Neutrophil (primary cell): ENCODE results near the gene APOBEC4.

Experiments used
- H3K27ac ChIP-seq: fragments of 200-600 bp; sonication (generic); 2 replicates; pipeline ENCODE4 v1.5.1; 2016; ENCODE audit warnings: mild to moderate bottlenecking, moderate library complexity
- H3K27me3 ChIP-seq: fragments of 200-600 bp; sonication (generic); 2 replicates; pipeline ENCODE4 v1.6.0; 2016; ENCODE audit warnings: mild to moderate bottlenecking
- H3K36me3 ChIP-seq: fragments of 200-600 bp; sonication (generic); 2 replicates; pipeline ENCODE4 v1.5.1; 2017
- H3K4me1 ChIP-seq, 2 experiments: fragments of 200-600 bp in 1 of 2; sonication (generic) in 1 of 2; 1 replicate in 1 of 2; 2 replicates in 1 of 2; pipeline versions ENCODE4 v1.5.1 to v1.6.1; 2013 to 2016; ENCODE audit warnings: low read depth in 1 of 2, low read length in 1 of 2, mild to moderate bottlenecking in 1 of 2, moderate library complexity in 1 of 2; ENCODE audit not compliant: control insufficient read depth in 1 of 2, insufficient read depth in 1 of 2
- H3K4me3 ChIP-seq, 2 experiments: fragments of 200-600 bp in 1 of 2; sonication (generic) in 1 of 2; 1 replicate in 1 of 2; 2 replicates in 1 of 2; pipeline ENCODE4 v1.5.1; 2013 to 2016; ENCODE audit warnings: low read depth in 1 of 2, low read length in 1 of 2, mild to moderate bottlenecking in 1 of 2, moderate library complexity in 1 of 2
- H3K9me3 ChIP-seq: fragments of 200-600 bp; sonication (generic); 2 replicates; pipeline ENCODE4 v1.5.1; 2016
- CTCF ChIP-seq: fragments of 200-600 bp; sonication (generic); IDR thresholded peaks from 2 replicates; pipeline ENCODE4 v1.5.1; 2016; ENCODE audit warnings: antibody characterized with exemption

Gene APOBEC4

GRCh38 chr1:183652547-183653461, at the start of gene APOBEC4:
Gene APOBEC4 (minus strand): TSS chr1:183653316. CDS start chr1:183648781, 4,535 bp downstream.
- Histone ChIP-seq H3K27ac (peak within 1 kb of the TSS; percentile 81), H3K9me3 (no peaks in the 10 kb centered on the region), H3K27me3 (no peaks in the 10 kb centered on the region), H3K4me1 (peaks cover 44 to 46% of the 10 kb centered on the region in 2 experiments), H3K36me3 (no peaks in the 10 kb centered on the region), H3K4me3 (peak within 1 kb of the TSS; percentile 13 to 30)
- TF ChIP-seq CTCF = no peak

GRCh38 chr1:183702813-183703198, 49.7 kb upstream of the APOBEC4 start:
- Histone ChIP-seq H3K36me3 (no peaks in the 10 kb centered on the region), H3K27ac (no peak overlapping the region), H3K4me3 (no peak overlapping the region), H3K9me3 (no peaks in the 10 kb centered on the region), H3K27me3 (no peaks in the 10 kb centered on the region), H3K4me1 (no peaks in the 10 kb centered on the region)
- TF ChIP-seq CTCF = no peak

GRCh38 chr1:183702087-183702812, 49.1 kb upstream of the APOBEC4 start:
- H3K4me3 ChIP-seq = no peak overlapping the region
- no peaks in the 10 kb centered on the region for H3K9me3 ChIP-seq
- no peaks in the 10 kb centered on the region for H3K36me3 ChIP-seq
- H3K27ac ChIP-seq = no peak overlapping the region
- no peaks in the 10 kb centered on the region for H3K27me3 ChIP-seq
- H3K4me1 ChIP-seq = peaks cover 0 to under 1% of the 10 kb centered on the region in 2 experiments
- no peak for TF ChIP-seq CTCF

GRCh38 chr1:183699616-183700160, 46.6 kb upstream of the APOBEC4 start:
- Histone ChIP-seq H3K9me3 (no peaks in the 10 kb centered on the region), H3K4me1 (peaks cover 0 to 6% of the 10 kb centered on the region in 2 experiments), H3K36me3 (no peaks in the 10 kb centered on the region), H3K27ac (no peak overlapping the region), H3K4me3 (no peak overlapping the region), H3K27me3 (no peaks in the 10 kb centered on the region)
- no peak for TF ChIP-seq CTCF

- H3K36me3 ChIP-seq = no peaks in the 10 kb centered on the region
- H3K27me3 ChIP-seq = no peaks in the 10 kb centered on the region
- peaks cover 0 to 6% of the 10 kb centered on the region in 2 experiments for H3K4me1 ChIP-seq
- no peaks in the 10 kb centered on the region for H3K9me3 ChIP-seq
- H3K4me3 ChIP-seq = no peak overlapping the region
- no peak for TF ChIP-seq CTCF
- H3K27ac ChIP-seq = no peak overlapping the region
Measured at GRCh38 chr1:183697814-183698590, 44.9 kb upstream of the APOBEC4 start.
